Neural progenitor cell (in vitro differentiated cells): ENCODE data around the gene LMX1B.

ENCODE experiments used
- CTCF ChIP-seq: fragments of 200-600 bp; sonication (generic); IDR thresholded peaks from 2 replicates; pipeline ENCODE4 v1.5.1; 2017; ENCODE audit warnings: antibody characterized with exemption, mild to moderate bottlenecking
- EZH2 ChIP-seq: fragments of 200-600 bp; sonication (generic); IDR thresholded peaks from 2 replicates; pipeline ENCODE4 v1.6.1; 2017; ENCODE audit warnings: antibody characterized with exemption, mild to moderate bottlenecking, moderate library complexity

DNA sequence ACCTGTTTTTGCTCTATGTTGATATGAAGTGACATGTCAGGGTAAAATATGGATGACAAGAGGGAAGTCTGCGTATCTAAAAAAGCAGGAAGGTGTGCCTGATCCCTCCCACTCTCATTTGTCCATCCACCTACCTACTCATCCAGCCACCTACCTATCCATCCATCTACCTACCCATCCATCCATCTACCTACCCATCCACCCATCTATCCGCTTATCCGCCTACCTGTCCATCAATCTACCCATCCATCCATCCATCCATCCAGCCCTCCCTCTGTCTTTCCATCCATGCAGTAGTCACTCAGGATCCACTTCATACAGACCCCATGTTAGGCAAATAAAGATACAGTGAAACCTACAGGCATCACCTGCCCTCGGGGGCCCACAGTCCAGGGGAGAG is 32.4 kb downstream of the LMX1B start:
- TF ChIP-seq EZH2, result no peak
- no peak for TF ChIP-seq CTCF
